Heart left ventricle (tissue), 16 donors: Measurements from ENCODE around the gene PNPLA2. TPM values are rescaled to one million over a fixed set of nuclear protein-coding genes. Genes with fewer than 3 reads are reported as not detected.

ENCODE experiments used
- ATAC-seq, 4 donors: fragments of 200-7000 bp; cut with Tn5 transposase; one replicate each; pipeline ENCODE4 v1.9.1; 2020 to 2022; ENCODE audit warnings: moderate library complexity in 4 of 4, mild to moderate bottlenecking in 3 of 4, moderate number of reproducible peaks in 1 of 4
- DNase-seq, 5 donors: peaks; one replicate each; pipeline ENCODE4 v3.0.0-alpha.2; 2020
- H3K27ac ChIP-seq, 12 donors: fragments of 200-600 bp; sonication (generic) in 4 of 12; one replicate each; pipeline versions ENCODE4 v1.5.0 to v1.8.0; 2016 to 2022; ENCODE audit warnings: mild to moderate bottlenecking in 2 of 12
- H3K27me3 ChIP-seq, 9 donors: fragments of 200-600 bp; sonication (generic) in 2 of 9; one replicate each; pipeline versions ENCODE4 v1.5.1 to v1.8.0; 2016 to 2022; ENCODE audit warnings: mild to moderate bottlenecking in 3 of 9
- H3K36me3 ChIP-seq, 9 donors: fragments of 200-600 bp; sonication (generic) in 2 of 9; one replicate each; pipeline versions ENCODE4 v1.5.0 to v1.8.0; 2018 to 2022; ENCODE audit warnings: mild to moderate bottlenecking in 2 of 9
- H3K4me1 ChIP-seq, 12 donors: fragments of 200-600 bp; sonication (generic) in 4 of 12; one replicate each; pipeline versions ENCODE4 v1.5.0 to v1.8.0; 2016 to 2022; ENCODE audit warnings: mild to moderate bottlenecking in 3 of 12
- H3K4me3 ChIP-seq, 12 donors: fragments of 200-600 bp; sonication (generic) in 4 of 12; one replicate each; pipeline versions ENCODE4 v1.5.0 to v1.8.0; 2017 to 2022; ENCODE audit warnings: mild to moderate bottlenecking in 9 of 12, moderate library complexity in 4 of 12
- H3K9me3 ChIP-seq, 12 donors: fragments of 200-600 bp; sonication (generic) in 4 of 12; one replicate each; pipeline versions ENCODE4 v1.5.0 to v1.8.0; 2016 to 2022; ENCODE audit warnings: mild to moderate bottlenecking in 1 of 12
- CTCF ChIP-seq, 12 donors: fragments of 200-600 bp; sonication (generic) in 4 of 12; IDR thresholded peaks; one replicate each; pipeline versions ENCODE4 v1.5.0 to v1.8.0; 2018 to 2022; ENCODE audit warnings: antibody characterized with exemption in 12 of 12, mild to moderate bottlenecking in 5 of 12
- POLR2A ChIP-seq, 2 donors: fragments of 450-650 bp; IDR thresholded peaks; one replicate each; pipeline ENCODE4 v1.6.1; 2017; ENCODE audit warnings: antibody characterized with exemption in 2 of 2, mild to moderate bottlenecking in 2 of 2, moderate library complexity in 2 of 2
- WGBS, 4 donors: extraction: QIAGEN DNeasy Blood & Tissue Kit in 2 of 4; methylation state at CpG; one replicate each; pipeline versions ENCODE4 v1.1.5 to v1.1.7; 2013 to 2018; 5-methylcytosine and 5-hydroxymethylcytosine counted together
- intact Hi-C, 10 donors: fragments of 100-400 bp; cut with DNase I; formaldehyde crosslinking; loops; one replicate each; pipeline versions ENCODE4 v1.11.1 to v1.14.2; 2022
- polyA plus RNA-seq, 2 donors: library from polyadenylated mRNA; stranded (reverse); fragments of 200-250 nt; gene quantifications; one replicate each; pipeline ENCODE4 v1.2.3, GENCODE V29; 2013
- total RNA-seq, 9 donors: library from RNA; depleted of rRNA in 2 of 9; stranded (reverse); fragments of >200 nt in 2 of 9; fragmentation: NEBNext Ultra II Directional in 3 of 9; extraction: Animal tissue kit (Norgen Biotek cat#: 25700) in 3 of 9; gene quantifications; one replicate each; pipeline versions ENCODE4 v1.1.0 to v1.2.4, GENCODE V29; 2016 to 2023
- donor health status: ischemic (EF 13 %, LVEDD 7.1; RV severe dilation, severe dysfunction).
- donor health status: healthy with polysubstance abuse.
- donor health status: DM: no; HTN: yes; CAD: no.
- donor health status: DM: no; HTN: no; CAD: no.
- donor health status: ischemic (EF 25% LVEDD 6.9; RV normal size, moderate dysfunction).
- donor health status: ischemic (EF 25% LVEDD 5.7; RV mildly dilated, moderate dysfunction).
- donor health status: healthy.
- donor health status: DM: yes; HTN: yes; CAD: no.
- donor health status: ischemic (EF 35%, LVEDD 5.7; RV mildly dilated, moderate dysfunction).
- donor health status: nonischemic (EF 11% LVEDD 7.7; RV severe dilation, severe dysfunction).
- donor health status: DM: yes; HTN: yes; CAD: no.
- donor health status: PGD.
- donor health status: ischemic (EF 29% LVEDD 5.4; RV normal size, mild dysfunction).
- donor health status: nonischemic (EF 23%, LVEDD 6.1; RV moderate dilation, normal function).

Gene PNPLA2
- total and polyA plus RNA-seq, 11 donors: 112 to 348 (median 215) TPM

GRCh38 chr11:800473-800872 lies 18.2 kb upstream of the PNPLA2 start:
- Histone ChIP-seq H3K9me3 (no peaks in the 10 kb centered on the region), H3K27ac (no peak overlapping the region), H3K36me3 (peaks cover 0 to 38% (median 9%) of the 10 kb centered on the region in 9 donors), H3K27me3 (no peaks in the 10 kb centered on the region), H3K4me3 (no peak overlapping the region), H3K4me1 (peaks cover 10 to 49% (median 35%) of the 10 kb centered on the region in 12 donors)
- TF ChIP-seq POLR2A (IDR thresholded peaks at IDR 0.05) (no peak), CTCF (IDR thresholded peaks at IDR 0.05) (no peak)
- 92 to 96% (median 96%) methylated on average over 18 to 30 of the region's 30 CpGs for WGBS, 4 donors
- intact Hi-C loops: loop anchor here in 1 of 10 donors (10.0 kb wide), 1 partner anchor 446 kb away; no protein-coding TSS in a partner anchor
- no peak for ATAC-seq
- DNase-seq: no peak

DNA sequence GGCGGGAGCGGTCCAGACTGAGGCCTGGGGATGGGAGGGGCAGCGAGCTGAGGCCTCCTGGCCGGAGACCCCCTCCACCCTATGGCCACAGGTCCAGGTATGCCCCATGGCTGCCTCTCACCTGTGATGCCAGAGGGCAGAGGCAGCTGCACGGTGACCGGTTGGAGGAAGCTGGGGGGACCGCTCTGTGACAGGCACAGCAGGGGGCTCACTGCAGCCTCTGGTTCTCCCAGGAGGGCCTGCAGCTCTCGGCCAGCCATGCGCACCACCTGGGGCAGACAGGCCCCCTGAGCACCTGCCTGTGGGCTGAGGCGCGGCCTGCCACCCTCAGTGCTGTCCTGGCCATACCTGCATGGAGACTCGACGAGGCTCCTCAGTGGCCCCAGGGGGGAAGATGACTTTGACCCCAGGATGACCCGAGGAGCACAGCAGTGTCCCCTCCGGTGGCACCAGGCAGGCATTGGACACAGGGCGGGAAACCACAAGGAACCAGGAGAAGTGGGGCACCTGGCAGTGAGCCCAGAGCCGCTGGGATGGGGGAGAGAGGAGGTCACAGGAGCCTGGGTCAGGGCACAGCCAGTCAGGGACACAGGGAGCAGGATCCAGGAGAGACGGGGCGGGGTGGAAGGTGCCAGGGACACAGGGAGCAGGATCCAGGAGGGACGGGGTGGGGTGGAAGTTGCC lies 17.5 kb upstream of the PNPLA2 start:
- Histone ChIP-seq H3K27ac (no peak overlapping the region), H3K36me3 (peaks cover 0 to 38% (median 9%) of the 10 kb centered on the region in 9 donors), H3K27me3 (no peaks in the 10 kb centered on the region), H3K4me1 (peaks cover 10 to 49% (median 33%) of the 10 kb centered on the region in 12 donors), H3K9me3 (no peaks in the 10 kb centered on the region), H3K4me3 (no peak overlapping the region)
- no peak for ATAC-seq
- no peak for DNase-seq
- TF ChIP-seq POLR2A (IDR thresholded peaks at IDR 0.05) (no peak), CTCF (IDR thresholded peaks at IDR 0.05) (no peak)
- WGBS, 4 donors: 91 to 95% (median 93%) methylated on average over 10 to 20 of the region's 20 CpGs
- intact Hi-C loops: loop anchor here in 1 of 10 donors (10.0 kb wide), 1 partner anchor 446 kb away; no protein-coding TSS in a partner anchor

GRCh38 chr11:802018-802617 lies 16.6 kb upstream of the PNPLA2 start:
- ATAC-seq (no peak), DNase-seq (no peak)
- Histone ChIP-seq H3K4me1 (peaks cover 4 to 42% (median 24%) of the 10 kb centered on the region in 12 donors), H3K4me3 (no peak overlapping the region), H3K27ac (no peak overlapping the region), H3K27me3 (no peaks in the 10 kb centered on the region), H3K36me3 (peaks cover 0 to 38% (median 9%) of the 10 kb centered on the region in 9 donors), H3K9me3 (no peaks in the 10 kb centered on the region)
- intact Hi-C loops: loop anchor here in 1 of 10 donors (10.0 kb wide), 1 partner anchor 447 kb away; no protein-coding TSS in a partner anchor
- TF ChIP-seq CTCF (IDR thresholded peaks at IDR 0.05) (no peak), POLR2A (IDR thresholded peaks at IDR 0.05) (no peak)
- WGBS, 4 donors: 94 to 98% (median 97%) methylated on average over 11 to 21 of the region's 21 CpGs
